NB4 (cell line): Measurements from ENCODE around the gene BTBD19.

Experiments
- CTCF ChIP-seq: IDR thresholded peaks from one replicate; pipeline ENCODE4 v1.5.1; 2012; ENCODE audit warnings: low read depth, low read length
- MAX ChIP-seq: IDR thresholded peaks from 2 replicates; pipeline ENCODE4 v1.6.1; 2011; ENCODE audit warnings: low read depth, low read length
- POLR2A ChIP-seq: IDR thresholded peaks from 2 replicates; pipeline ENCODE4 v1.6.1; 2011; ENCODE audit warnings: mild to moderate bottlenecking; ENCODE audit not compliant: insufficient read length; ENCODE audit errors: extremely low read depth

DNA sequence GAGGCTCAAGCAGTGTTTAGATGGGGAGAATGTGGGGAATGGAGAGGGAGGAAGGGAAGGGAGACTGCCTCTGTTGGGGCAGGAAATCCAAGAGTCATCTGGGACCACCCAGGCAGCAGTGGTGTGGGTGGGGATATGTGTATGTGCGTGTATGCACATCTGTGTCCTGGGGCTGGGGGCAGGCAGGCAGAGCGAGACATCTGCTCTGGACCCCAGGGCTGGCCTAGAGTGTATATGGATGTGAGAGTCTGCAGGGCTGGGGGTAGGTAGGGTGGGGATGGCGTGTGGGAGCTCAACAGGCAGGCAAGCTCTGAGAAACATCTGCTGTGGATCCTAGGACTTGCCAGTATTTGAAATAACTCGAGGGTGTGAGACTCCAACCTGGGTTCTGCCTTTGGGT lies 31.3 kb downstream of the BTBD19 start:
- no peak for TF ChIP-seq MAX
- no peak for TF ChIP-seq POLR2A
- TF ChIP-seq CTCF, result no peak
